ENCODE results near the gene INAFM2.

Gene INAFM2

GRCh38 chr15:40287968-40288367 is 35.5 kb upstream of the INAFM2 start:
- no peak for DNase-seq

GRCh38 chr15:40289140-40289775 is 34.2 kb upstream of the INAFM2 start:
- peak; percentile 57 for DNase-seq

DNA sequence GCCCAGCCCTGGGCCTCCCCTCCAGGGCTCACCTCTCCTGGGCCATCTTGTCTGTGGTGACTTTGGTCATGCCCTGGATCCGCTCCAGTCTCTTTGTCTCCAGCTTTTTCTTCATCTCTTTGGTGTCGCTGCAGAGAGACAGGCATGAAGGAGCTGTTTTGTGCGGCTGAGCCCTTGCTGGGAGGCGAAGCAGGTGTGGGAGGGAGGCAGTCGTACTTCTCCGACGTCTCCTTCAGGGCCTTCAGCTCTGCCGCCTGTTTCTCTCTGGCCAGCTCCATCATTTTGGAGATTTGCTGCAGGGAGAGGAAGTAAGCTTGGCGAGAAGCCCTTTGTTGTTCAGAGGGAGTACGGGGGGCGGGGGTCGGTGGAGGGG is 33.0 kb upstream of the INAFM2 start:
- no peak for DNase-seq

DNA sequence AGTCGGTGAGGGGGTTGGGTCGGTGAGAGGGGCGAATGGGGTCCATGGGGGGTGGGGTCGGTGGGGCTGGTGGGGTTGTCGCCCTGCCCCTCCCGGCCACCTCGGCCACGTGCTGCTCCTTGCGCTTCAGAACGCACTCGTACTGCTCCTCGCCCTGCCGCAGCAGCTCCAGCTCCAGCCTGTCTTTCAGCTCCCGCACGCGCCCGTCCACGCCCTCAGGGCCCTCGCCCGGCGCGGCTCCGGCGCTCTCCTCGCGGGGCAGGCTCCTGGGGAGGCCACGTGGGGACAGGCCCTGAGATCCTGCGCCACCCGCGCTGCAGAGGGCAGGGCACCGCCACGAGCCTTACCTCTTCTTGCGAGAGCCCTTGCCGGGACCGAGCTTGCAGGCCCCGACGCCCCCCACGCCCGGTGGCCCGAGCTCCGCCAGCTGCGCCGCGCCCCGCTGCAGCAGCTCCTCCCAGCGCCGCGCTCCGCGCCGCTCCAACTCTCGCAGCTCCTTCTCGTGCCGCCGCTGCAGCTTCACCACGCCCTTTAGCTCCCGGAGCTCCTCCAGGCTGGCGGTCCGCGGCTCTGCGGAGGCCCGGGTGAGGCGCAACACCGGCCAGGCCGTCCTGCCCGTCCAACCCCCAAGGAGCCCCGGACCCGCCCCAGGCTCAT is 32.4 kb upstream of the INAFM2 start:
- DNase-seq = no peak

DNA sequence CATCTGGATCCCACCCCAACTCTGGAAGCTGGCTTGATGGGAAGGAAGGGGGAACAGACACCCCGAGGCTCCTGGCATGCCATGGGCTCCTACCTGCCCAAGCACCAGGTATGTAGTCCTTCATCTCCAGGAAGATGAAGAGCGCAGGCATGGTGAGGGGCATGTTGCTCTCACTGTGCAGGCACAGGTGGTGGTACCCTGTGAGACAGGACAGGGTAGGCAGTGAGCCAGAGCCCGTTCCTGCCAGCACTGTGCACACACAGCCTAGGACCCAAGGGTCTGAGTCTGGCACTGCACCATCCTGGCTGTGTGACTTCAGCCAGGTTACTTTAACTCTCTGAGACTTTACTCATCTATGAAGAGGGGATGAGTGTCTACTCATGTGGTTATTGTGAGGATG is 31.2 kb upstream of the INAFM2 start:
- no peak for DNase-seq

- no peak for DNase-seq
These were observed 30.5 kb upstream of the INAFM2 start for GRCh38 chr15:40293006-40293405.

GRCh38 chr15:40293905-40294895 is 29.3 kb upstream of the INAFM2 start:
- no peak for DNase-seq

DNA sequence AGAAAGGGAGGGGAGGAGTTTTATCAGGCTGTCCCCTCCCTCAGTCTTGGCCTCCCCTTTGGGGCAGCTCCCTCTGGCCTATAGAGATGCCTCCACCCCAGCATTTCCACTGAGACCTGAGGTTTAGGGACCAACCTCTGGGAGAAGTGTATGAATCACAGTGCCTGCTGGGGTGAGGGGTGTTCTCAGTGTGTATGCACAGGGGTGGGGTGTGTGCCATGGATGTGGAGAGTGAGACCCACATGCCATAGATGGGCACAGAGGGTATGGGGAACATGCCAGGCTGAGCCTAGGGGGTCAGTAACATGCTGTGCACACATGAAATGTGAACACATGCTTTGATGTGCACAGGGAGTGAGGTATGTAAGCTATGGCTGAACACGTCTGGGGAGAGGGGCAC is 28.2 kb upstream of the INAFM2 start:
- DNase-seq = no peak

DNA sequence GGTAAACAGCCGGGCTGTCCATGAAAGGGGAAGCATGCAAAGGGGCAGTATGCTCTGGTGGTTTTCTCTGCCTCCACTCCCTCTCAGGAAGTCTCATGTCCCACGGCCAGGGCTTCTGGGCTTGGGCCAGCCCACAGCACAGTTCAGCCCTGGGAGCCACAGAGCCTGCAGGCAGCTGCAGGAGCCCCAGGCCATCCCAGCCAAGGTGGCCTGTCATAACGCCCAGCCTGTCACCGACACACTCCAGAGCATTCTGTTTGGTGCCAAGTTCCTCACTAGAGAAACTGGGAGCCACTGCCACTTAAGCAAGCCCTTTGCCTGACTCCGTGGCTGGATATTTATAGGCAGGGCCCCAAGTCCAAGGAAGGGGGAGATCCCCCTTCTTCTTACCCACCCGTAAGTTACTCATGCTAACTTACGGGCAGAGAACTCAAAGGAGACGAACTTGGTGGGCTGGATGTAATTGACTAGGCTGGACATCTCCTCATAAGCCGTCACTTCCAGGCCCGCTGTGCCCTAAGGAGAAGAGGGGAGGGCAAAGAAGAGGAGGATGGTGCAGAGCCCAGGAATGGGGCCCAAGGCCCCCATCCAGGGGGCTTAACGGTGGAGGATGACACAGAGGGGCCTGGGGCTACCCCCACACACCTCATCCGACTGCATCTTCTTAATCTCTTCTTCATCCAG is 27.5 kb upstream of the INAFM2 start:
- DNase-seq = peak; percentile 34

DNA sequence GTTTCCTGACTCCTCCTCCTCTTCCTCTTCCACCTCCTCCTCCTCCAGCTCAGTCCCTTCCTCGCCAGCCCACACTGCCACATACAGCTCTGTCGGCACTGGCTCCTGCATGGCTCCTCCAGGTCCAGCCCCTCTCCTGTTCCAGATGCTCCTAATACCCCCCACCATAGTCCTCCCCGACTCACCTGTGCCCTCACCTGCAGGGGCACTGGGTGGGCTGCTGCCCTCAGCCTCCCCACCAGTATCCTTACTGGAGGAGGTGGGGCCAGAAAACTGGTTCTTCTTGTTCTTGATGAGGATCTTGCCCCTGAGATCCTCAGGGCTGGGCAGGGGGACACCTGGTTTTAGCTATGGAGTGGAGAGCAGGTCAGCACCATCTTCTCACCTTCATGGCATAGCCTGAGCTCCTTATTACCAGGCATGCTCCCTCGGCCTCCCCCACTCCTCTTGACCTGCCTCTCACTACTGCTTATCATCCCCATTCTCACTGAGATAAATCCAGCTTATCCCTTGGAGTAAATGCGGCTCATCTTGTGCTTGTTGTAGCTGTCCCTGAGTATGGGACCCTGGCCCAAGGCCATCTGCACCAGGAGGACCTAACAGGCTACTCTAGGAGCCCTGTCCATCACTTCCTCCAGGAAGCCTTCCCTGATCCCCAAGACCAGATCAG is 26.8 kb upstream of the INAFM2 start:
- no peak for DNase-seq

DNA sequence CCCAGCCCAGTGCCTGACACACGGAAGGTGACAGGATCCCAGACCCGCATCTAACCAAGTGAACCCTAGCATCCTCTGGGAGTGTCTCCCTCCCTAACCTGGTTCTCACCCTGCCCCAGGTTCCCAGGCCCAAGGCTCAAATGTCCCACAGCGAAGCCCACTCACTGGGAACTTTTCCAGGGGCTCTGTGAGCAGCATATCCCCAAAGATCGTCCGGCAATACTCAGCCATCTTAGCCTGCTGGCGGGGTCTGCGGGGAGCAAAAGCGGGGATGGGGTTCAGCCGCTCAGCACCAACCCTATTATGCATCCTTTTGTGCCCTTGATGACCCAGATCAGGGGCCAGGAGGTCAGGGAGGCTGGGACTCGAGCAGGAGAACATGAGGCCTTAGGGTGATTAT is 26.1 kb upstream of the INAFM2 start:
- no peak for DNase-seq

GRCh38 chr15:40298216-40298935 is 25.1 kb upstream of the INAFM2 start:
- no peak for DNase-seq

GRCh38 chr15:40300367-40300766 is 23.1 kb upstream of the INAFM2 start:
- no peak for DNase-seq

DNA sequence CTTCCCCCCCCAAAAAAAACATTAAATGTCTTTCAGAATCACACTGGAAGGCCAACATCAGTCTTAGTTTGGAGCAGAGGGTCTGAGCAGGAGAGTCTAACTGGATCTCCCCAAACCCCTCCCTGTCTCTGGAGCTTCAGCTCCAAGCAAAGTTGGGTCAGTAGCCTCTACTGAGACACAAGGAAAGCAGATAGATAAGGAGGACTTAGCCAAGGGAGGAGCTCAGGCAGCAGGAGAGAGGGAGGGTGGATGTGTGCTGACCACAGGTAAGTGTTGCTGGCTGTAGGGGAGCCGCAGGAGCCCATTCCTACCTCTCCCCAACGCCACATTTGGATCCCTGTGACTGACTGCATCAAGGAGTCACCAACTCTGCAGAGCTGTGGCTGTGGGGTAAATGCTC is 22.7 kb upstream of the INAFM2 start:
- DNase-seq = no peak

GRCh38 chr15:40301467-40302179 is 21.9 kb upstream of the INAFM2 start:
- DNase-seq = no peak

GRCh38 chr15:40302288-40302886 is 21.1 kb upstream of the INAFM2 start:
- no peak for DNase-seq

DNA sequence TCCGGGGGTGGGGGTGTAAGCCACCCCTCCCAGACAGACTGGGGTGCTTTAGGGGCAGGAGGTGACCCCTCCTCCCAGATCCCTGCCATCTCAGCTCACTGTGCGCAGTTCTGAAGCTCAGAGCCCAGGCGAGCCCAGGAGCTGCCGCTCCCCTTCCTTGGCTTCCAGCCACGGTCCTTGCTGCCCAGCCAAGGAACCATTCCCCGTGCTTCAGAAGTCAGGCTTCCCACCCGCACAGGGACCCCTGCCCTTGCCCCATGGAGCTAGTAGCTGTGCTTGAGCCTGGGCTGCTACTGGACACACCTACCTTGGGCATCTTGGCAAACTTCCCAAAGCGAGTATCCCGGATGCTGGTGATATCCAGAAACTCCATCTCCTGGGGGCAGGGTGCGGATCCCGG is 20.5 kb upstream of the INAFM2 start:
- no peak for DNase-seq

DNA sequence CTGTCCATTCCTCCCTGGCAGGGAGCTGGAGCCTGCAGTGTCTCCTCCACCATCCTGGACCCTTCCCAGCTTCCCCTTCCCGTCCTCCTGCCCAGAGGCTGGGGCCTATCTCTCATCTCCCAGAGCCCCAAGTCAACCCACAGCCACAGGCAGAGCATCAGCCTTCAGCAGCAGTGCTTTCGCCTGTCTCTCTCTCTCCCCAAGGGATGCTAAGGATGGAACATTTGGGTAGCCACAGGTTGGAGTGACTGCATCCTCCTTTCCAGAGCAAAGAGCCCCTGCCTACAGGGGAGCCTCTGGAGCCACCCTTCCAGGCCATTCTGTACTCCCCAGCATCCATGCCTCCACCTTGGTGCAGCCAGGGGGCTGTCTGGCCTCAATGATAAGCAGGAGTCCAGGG is 19.9 kb upstream of the INAFM2 start:
- no peak for DNase-seq

GRCh38 chr15:40305281-40305680 is 18.2 kb upstream of the INAFM2 start:
- DNase-seq = no peak

DNA sequence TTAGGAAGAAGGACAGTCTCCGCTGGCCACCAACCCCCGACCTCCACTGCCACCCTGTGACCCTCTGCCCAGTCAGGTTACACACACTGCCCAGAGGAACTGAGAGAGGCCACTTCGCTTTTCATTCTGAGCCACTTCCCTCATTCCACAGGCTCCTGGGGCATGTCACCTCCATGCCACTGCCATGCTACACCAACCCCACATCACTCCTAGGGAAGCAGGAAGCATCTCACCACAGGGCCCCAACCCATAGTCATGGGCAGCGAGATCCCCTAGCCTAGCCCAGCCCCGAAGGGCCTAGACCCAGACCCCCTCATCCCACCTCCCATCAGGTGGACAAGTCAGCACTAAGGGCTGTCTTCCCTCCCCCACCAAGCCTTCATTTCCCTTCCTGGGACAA is 17.1 kb upstream of the INAFM2 start:
- no peak for DNase-seq

GRCh38 chr15:40306908-40307307 is 16.6 kb upstream of the INAFM2 start:
- DNase-seq = no peak
